T47D (cell line): ENCODE measurements around the gene L1CAM.

Experiments
- DNase-seq, 2 experiments: peaks; one replicate each; pipeline versions ENCODE4 v3.0.0 to v3.0.0-alpha.2; 2011 to 2012; ENCODE audit warnings: low read depth in 1 of 2, low spot score in 1 of 2
- JUND ChIP-seq: IDR thresholded peaks from 2 replicates; pipeline ENCODE4 v1.6.1; 2012; ENCODE audit warnings: low read depth
- in situ Hi-C: cut with HindIII; loops from 2 replicates; pipeline ENCODE4 v1.10.0; 2016; ENCODE audit warnings: low sequenced_read_pairs, low pct_unique_long_range_greater_than_20kb

L1CAM gene

DNA sequence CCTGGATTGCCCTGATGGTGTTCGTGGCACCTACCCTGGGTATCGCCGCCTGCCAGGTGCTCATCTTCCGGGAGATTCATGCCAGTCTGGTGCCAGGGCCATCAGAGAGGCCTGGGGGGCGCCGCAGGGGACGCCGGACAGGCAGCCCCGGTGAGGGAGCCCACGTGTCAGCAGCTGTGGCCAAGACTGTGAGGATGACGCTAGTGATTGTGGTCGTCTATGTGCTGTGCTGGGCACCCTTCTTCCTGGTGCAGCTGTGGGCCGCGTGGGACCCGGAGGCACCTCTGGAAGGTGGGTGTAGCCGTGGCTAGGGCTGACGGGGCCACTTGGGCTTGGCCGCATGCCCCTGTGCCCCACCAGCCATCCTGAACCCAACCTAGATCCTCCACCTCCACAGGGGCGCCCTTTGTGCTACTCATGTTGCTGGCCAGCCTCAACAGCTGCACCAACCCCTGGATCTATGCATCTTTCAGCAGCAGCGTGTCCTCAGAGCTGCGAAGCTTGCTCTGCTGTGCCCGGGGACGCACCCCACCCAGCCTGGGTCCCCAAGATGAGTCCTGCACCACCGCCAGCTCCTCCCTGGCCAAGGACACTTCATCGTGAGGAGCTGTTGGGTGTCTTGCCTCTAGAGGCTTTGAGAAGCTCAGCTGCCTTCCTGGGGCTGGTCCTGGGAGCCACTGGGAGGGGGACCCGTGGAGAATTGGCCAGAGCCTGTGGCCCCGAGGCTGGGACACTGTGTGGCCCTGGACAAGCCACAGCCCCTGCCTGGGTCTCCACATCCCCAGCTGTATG lies 20.3 kb upstream of the L1CAM start:
- in situ Hi-C loops = no loop called here
- DNase-seq = no peak
- TF ChIP-seq JUND = no peak

DNA sequence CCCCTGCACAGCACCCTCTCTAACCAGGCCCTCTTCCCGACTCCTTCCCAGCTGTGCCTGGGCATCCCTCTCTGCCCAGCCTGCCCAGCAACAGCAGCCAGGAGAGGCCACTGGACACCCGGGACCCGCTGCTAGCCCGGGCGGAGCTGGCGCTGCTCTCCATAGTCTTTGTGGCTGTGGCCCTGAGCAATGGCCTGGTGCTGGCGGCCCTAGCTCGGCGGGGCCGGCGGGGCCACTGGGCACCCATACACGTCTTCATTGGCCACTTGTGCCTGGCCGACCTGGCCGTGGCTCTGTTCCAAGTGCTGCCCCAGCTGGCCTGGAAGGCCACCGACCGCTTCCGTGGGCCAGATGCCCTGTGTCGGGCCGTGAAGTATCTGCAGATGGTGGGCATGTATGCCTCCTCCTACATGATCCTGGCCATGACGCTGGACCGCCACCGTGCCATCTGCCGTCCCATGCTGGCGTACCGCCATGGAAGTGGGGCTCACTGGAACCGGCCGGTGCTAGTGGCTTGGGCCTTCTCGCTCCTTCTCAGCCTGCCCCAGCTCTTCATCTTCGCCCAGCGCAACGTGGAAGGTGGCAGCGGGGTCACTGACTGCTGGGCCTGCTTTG lies 19.6 kb upstream of the L1CAM start:
- DNase-seq = no peak
- in situ Hi-C loops = no loop called here
- no peak for TF ChIP-seq JUND

DNA sequence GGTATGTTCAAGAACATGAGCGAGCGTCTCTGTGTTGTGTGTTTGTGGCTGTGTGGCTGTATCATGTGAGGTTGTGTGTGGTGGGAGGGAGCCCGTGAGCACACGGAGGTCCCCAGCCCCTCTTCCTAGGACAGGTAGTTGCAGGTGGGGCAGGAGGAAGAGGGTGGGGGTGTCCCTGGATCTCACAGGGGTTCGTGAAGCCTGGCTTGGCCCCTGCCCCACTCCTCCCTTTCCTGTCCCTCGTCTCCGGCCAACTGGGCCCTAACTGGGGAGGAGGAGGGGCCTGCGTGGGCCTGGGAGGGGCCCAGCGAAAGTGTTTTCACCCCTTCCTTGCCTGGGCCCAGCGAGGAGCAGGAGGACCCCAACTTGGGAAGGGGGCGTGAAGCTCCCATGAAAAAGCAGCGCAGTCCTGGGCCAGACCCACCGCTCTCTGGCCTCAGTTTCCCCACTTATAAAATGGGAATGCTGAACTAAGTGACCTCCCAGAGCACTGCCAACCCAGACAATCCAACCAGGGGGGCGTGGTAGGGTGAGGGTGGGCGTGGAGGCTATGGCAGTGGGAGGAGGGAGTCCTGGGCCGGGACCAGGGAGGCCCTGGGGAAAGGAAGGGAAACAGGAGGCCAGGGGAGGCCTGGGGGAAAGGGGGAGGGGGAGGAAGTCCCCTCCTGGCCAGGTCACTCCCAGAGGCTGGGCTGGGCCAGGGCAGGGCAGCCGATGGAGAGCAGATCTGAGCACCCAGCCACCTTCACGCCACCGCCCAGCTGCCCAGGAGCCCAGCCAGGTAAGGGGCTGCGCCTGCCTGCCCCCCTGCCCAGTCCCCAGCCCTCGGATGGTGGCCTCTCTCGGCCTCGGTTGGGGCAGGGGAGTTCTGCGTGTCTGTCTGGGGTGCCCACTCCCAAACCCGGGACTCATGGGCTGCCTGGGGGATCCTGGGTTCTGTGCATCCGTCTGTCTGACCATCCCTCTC lies 18.3 kb upstream of the L1CAM start, which contains the start of gene AVPR2:
Gene AVPR2 (plus strand): TSS at position 683 of the 967 bp plus-strand sequence. CDS start 473 bp downstream, outside the sequence.
- no peak for DNase-seq
- in situ Hi-C loops = no loop called here

DNA sequence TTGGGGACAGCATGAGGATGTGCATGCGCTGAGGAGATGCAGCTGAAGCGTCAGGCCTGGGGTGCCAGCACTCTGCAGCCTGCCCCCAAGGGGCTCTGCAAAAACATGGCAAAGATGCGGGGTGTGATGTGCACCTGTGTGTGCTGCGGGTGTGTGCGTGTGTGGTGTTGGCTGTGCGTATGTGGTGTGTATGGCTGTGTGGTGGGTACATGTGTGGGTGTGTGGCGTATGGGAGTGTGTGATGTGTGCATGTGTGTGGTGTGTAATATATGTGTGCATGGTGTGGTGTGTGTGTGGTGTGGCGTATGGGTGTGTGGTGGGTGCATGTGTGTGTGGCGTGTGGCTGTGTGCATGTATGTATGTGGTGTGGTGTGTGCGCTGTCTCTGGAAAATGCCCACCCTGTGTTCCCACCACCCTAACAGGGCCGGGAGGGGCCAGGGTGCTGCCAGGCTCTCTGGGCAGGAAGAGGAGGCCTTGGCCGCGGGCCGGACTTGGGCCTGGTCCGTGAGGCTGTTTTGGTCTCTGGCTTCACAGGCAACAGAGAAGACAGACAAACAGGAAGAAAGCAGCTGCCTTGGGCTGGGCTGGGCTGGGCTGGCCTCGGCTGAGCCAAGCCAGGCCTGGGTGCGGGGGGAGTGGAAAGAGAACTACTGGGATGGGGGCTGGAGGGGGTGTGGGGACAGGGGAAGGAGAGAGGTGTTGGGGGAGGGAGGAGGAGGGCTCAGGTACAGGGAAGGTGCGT lies 17.4 kb upstream of the L1CAM start:
- in situ Hi-C loops = no loop called here
- DNase-seq = no peak
- no peak for TF ChIP-seq JUND

More for the DNA sequence above, 18.3 kb upstream of the L1CAM start, which contains the start of gene AVPR2:
- no peak for TF ChIP-seq JUND

DNA sequence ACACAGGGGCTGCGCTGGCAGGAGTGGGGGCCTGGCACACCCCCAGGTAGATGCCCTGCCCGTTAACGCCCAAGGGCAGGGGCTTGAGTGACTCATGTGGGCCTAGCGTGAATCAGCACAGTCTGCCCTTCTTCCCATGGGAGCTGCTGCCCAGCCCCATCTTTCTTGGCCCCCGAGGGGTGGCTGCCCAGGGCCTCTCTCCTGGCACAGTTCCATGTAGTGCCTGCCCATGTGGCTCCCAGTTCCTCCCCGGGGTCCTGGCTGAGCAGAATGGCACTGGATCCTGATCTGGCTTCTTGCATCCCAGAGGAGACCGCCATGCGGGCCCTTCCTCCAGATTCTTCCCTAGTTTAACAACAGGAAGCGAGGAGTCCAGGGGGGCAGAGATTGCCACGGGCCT lies 16.4 kb upstream of the L1CAM start:
- TF ChIP-seq JUND = no peak
- in situ Hi-C loops = no loop called here
- no peak for DNase-seq

DNA sequence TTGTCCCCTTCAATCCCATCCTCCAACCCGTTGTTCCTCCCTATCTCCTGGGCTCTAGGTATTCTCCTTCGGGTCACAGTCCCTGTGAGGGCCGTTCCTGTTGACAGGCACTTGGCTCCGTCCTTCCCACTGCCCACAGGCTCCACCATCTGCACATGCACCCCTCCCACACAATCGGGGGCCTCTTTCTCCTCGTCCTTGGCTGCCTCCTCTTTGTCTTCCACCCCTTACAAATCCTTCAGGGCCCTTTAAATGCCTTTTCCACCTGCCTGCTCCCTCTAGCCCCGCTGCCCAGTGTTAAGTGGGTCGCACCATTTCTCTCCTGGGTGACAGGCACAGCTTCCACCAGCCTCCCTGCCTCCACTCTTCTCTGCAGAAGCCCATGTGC lies 15.8 kb upstream of the L1CAM start:
- no peak for DNase-seq
- no peak for TF ChIP-seq JUND
- in situ Hi-C loops = no loop called here

DNA sequence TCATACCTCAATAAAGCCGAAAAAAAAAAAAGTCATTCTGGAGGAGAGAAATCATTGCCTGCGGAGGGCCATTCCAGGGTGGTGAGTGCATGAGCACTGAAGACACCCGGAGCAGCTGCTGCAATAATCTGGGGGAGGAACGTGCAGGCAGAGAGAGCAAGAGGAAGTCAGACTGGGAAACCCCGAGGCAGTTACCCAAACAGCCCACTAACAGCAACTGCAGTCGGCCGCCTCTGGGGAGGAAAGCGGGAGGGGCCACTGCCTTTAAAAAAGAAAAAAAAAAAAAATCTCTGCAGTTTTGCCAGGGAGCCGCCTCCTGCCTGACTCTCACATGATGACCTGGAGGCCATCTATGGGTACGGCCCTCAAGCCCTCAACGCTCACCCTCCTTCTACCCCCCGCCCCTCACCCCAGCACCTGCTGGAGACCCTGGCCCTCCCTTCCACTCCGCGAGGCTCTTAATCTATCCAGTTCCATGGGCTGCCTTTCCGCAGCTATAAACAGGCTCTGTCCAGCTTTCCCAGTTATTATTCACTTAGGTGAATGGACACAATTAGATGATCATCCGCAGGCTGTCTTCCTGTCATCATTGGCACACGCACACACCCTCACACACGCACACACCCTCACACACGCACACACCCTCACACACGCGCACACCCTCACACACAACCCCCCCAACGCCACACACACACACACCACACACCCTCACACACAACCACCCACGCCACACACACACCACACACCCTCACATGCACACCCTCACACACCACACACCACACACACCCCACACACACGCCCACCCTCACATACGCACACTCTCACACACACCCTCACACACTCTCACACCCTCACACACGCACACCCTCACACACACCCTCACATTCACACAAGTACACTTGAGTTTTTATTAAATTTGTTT lies 15.1 kb upstream of the L1CAM start:
- peak; percentile 45 to 46 for DNase-seq
- no peak for TF ChIP-seq JUND
- in situ Hi-C loops = no loop called here

DNA sequence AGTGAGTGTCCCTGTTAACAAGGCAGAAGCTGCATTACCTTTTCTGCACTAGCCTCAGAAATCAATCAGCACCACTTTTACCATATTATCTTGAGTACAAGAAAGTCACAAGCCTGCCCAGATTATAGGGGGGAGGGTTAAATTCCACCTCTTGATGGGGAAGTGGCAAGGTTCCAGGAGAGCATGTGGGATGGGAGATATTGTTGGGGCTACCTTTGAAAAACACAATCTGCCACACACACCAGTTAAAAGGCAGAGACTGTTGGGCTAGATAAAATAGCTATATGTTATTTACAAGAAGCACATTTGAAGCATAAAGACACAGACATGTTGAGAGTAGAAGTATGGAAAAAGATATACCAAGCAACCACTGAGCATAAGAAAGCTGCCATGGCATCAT lies 11.9 kb upstream of the L1CAM start:
- no peak for TF ChIP-seq JUND
- in situ Hi-C loops = no loop called here
- DNase-seq = no peak

DNA sequence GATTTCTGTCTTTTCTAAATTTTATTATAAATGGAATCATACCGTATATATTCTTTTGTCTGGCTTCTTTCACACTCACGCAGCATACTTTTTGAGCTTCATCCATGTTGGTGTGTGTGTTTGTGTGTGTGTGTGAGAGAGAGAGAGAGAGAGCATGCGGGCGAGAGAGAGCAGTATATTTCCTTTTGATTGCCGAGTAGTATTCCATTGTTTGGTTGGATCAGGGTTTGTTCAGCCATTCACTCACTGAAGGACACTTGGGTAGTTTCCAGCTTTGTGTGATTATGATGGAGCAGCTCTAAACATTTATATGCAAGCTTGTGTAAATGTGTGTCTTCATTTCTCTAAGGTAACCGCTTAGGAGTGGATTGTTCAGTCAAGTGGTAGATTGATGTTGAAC lies 3.1 kb upstream of the L1CAM start:
- DNase-seq = no peak
- in situ Hi-C loops = no loop called here
- TF ChIP-seq JUND = no peak

DNA sequence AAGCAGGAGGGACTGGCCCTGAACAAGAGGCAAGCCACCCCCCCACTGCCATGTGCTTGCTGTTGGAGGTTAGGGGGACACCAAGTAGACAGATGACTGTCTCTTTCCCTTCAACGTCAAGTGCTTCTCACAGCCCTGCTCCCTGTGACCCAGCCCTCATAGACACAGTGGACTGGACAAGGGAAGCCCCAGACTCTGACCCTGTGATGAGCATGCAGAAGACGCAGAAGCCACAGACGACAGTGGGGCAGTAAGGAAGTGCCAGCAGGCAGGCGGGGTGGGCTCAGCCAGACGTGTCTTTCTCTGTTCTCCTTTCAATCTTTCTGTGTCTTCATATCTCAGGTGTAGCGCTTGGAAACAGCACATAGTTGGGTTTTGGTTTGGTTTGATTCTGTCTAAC lies 2.4 kb upstream of the L1CAM start:
- no peak for TF ChIP-seq JUND
- in situ Hi-C loops = no loop called here
- no peak for DNase-seq

DNA sequence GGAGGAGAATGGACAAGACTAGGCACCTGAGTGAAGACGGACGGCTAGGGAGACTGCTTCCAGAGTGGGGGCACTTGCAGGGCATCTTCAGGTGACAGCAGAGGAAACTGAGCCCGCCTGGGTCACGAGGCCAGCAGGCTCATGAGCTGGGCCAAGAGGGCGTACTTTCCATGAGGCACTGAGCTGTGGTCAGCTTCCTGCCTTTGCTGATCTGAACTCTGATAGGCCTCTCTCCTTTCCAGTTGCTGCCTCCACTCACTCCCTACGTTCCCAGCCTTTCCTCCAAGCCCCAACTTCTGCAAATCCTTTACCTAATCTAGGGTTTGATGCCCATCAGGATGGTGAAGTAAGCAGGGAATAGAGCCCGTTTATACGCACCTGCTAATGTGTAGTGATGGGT lies 1.4 kb upstream of the L1CAM start:
- peak in 1 of 2 experiments; percentile 38 for DNase-seq
- no peak for TF ChIP-seq JUND
- in situ Hi-C loops = no loop called here
